Activated CD4-positive, alpha-beta T cell treated with anti-CD3 and anti-CD28 coated beads for 36 hours (primary cell): ENCODE measurements around the gene CLASP1. TPM values are rescaled to one million over a fixed set of nuclear protein-coding genes. Genes with fewer than 3 reads are reported as not detected.
"Not testable (repeated sequence)": the region's sequence is repeated elsewhere in the genome, so short reads cannot be mapped to it uniquely, and the experiment has no call there.

Experiments used
- ATAC-seq: fragments of 200-7000 bp; cut with Tn5 transposase; one replicate; pipeline ENCODE4 v1.10.0; 2021; ENCODE audit warnings: mild to moderate bottlenecking, moderate library complexity
- CTCF ChIA-PET: fragments of 350-600 bp; sonication (Branson Sonifier 250); formaldehyde crosslinking; loops from one replicate; lab custom pipeline; 2021; ENCODE audit warnings: antibody characterized with exemption; lab: Charles Lee
- POLR2A ChIA-PET: fragments of 350-600 bp; sonication (Branson Sonifier 250); formaldehyde crosslinking; loops from one replicate; lab custom pipeline; 2021; ENCODE audit warnings: antibody characterized with exemption, inconsistent platforms; lab: Charles Lee
- DNase-seq: peaks from one replicate; pipeline ENCODE4 v3.0.0-alpha.2; 2020
- H3K27ac Mint-ChIP-seq: one replicate; pipeline ENCODE4 v1.8.0; 2021; ENCODE audit warnings: mixed read lengths
- H3K27me3 Mint-ChIP-seq: one replicate; pipeline ENCODE4 v1.8.0; 2021; ENCODE audit warnings: mixed read lengths
- H3K36me3 Mint-ChIP-seq: one replicate; pipeline ENCODE4 v1.8.0; 2021; ENCODE audit warnings: low read depth, mixed read lengths
- H3K4me1 Mint-ChIP-seq: one replicate; pipeline ENCODE4 v1.8.0; 2021; ENCODE audit warnings: mixed read lengths
- H3K4me3 Mint-ChIP-seq: one replicate; pipeline ENCODE4 v1.8.0; 2021; ENCODE audit warnings: mild to moderate bottlenecking, moderate library complexity, mixed read lengths
- H3K9me3 Mint-ChIP-seq: one replicate; pipeline ENCODE4 v1.8.0; 2021; ENCODE audit warnings: low read depth, mixed read lengths
- intact Hi-C, 2 experiments: fragments of 100-400 bp; cut with DNase I in 1 of 2; cut with micrococcal nuclease in 1 of 2; formaldehyde crosslinking; loops; one replicate each; pipeline versions ENCODE4 v1.14.2 to v1.15.1; 2022 to 2024; cut with DNase I, micrococcal nuclease
- total RNA-seq, 2 experiments: library from RNA; stranded (reverse); gene quantifications; one replicate each; pipeline ENCODE4 v1.2.3, GENCODE V29; 2021

The CLASP1 gene
- total RNA-seq, 2 experiments from 2014 or later, result 56.8 to 75.6 TPM

GRCh38 chr2:121485039-121485438 is 164.2 kb downstream of the CLASP1 start:
- intact Hi-C loops, result no loop called here

GRCh38 chr2:121483846-121484245 is 165.4 kb downstream of the CLASP1 start:
- peaks cover 18% of the 10 kb centered on the region for H3K4me1 Mint-ChIP-seq
- H3K27ac Mint-ChIP-seq, result no peak overlapping the region
- ATAC-seq (no peak), DNase-seq (no peak)
- POLR2A ChIA-PET, result interaction anchor here (0.5 kb wide), 1 partner anchor 27 kb away, joined by 3 read pairs; no protein-coding TSS in a partner anchor
- H3K27me3 Mint-ChIP-seq, result no peaks in the 10 kb centered on the region
- no peaks in the 10 kb centered on the region for H3K9me3 Mint-ChIP-seq
- no peak overlapping the region for H3K4me3 Mint-ChIP-seq
- CTCF ChIA-PET, result interaction anchor here (0.7 kb wide), 1 partner anchor 10 kb away, joined by 3 read pairs; no protein-coding TSS in a partner anchor
- peaks cover 7% of the 10 kb centered on the region for H3K36me3 Mint-ChIP-seq
- intact Hi-C loops, result no loop called here

More at GRCh38 chr2:121485039-121485438, 164.2 kb downstream of the CLASP1 start:
- peaks cover 22% of the 10 kb centered on the region for H3K4me1 Mint-ChIP-seq
- ATAC-seq (no peak), DNase-seq (no peak)
- POLR2A ChIA-PET, result no interaction called here
- H3K27me3 Mint-ChIP-seq, result no peaks in the 10 kb centered on the region
- peak overlapping the region; percentile 14 for H3K27ac Mint-ChIP-seq
- H3K9me3 Mint-ChIP-seq, result no peaks in the 10 kb centered on the region
- CTCF ChIA-PET, result no interaction called here
- peaks cover 5% of the 10 kb centered on the region for H3K36me3 Mint-ChIP-seq
- no peak overlapping the region for H3K4me3 Mint-ChIP-seq

- ATAC-seq, result no peak
- intact Hi-C loops, result no loop called here
Measured at GRCh38 chr2:121483021-121483420, 166.2 kb downstream of the CLASP1 start.

GRCh38 chr2:121480826-121481225 is 168.4 kb downstream of the CLASP1 start:
- ChIA-PET POLR2A (interaction anchor here (0.7 kb wide), 1 partner anchor 256 kb away, joined by 3 read pairs; the partner anchor contains the start of gene NIFK), CTCF (interaction anchor here (1.1 to 1.2 kb wide), 2 partner anchors 16 to 79 kb away, joined by 3 to 4 read pairs; no protein-coding TSS in a partner anchor)
- no peak overlapping the region for H3K27ac Mint-ChIP-seq
- intact Hi-C loops, result no loop called here
- no peak for DNase-seq
- H3K9me3 Mint-ChIP-seq, result no peaks in the 10 kb centered on the region
- no peak overlapping the region for H3K4me3 Mint-ChIP-seq
- H3K36me3 Mint-ChIP-seq, result peaks cover 7% of the 10 kb centered on the region
- ATAC-seq, result no peak
- peaks cover 24% of the 10 kb centered on the region for H3K4me1 Mint-ChIP-seq
- H3K27me3 Mint-ChIP-seq, result no peaks in the 10 kb centered on the region

More at GRCh38 chr2:121483021-121483420, 166.2 kb downstream of the CLASP1 start:
- H3K36me3 Mint-ChIP-seq, result peaks cover 7% of the 10 kb centered on the region
- POLR2A ChIA-PET, result no interaction called here
- H3K4me3 Mint-ChIP-seq, result no peak overlapping the region
- H3K9me3 Mint-ChIP-seq, result no peaks in the 10 kb centered on the region
- CTCF ChIA-PET, result interaction anchor here (1.0 kb wide), 1 partner anchor 321 kb away, joined by 3 read pairs; no protein-coding TSS in a partner anchor
- no peak for DNase-seq
- peak overlapping the region; percentile 1 for H3K27ac Mint-ChIP-seq
- H3K4me1 Mint-ChIP-seq, result peaks cover 13% of the 10 kb centered on the region
- no peaks in the 10 kb centered on the region for H3K27me3 Mint-ChIP-seq

- ChIA-PET CTCF (interaction anchor here (0.6 to 1.2 kb wide), 4 partner anchors 9 to 1167 kb away, joined by 3 to 4 read pairs (median 3); no protein-coding TSS in a partner anchor), POLR2A (no interaction called here)
- Mint-ChIP-seq H3K4me1 (peaks cover 28% of the 10 kb centered on the region), H3K36me3 (peaks cover 7% of the 10 kb centered on the region), H3K9me3 (no peaks in the 10 kb centered on the region), H3K4me3 (no peak overlapping the region), H3K27me3 (no peaks in the 10 kb centered on the region), H3K27ac (peak overlapping the region; percentile 11)
- intact Hi-C loops, result no loop called here
- ATAC-seq (no peak), DNase-seq (no peak)
Measured at GRCh38 chr2:121479882-121480522, 169.3 kb downstream of the CLASP1 start.

GRCh38 chr2:121478996-121479745 is 170.1 kb downstream of the CLASP1 start:
- Mint-ChIP-seq H3K4me3 (no peak overlapping the region), H3K9me3 (no peaks in the 10 kb centered on the region), H3K27ac (no peak overlapping the region), H3K4me1 (peaks cover 25% of the 10 kb centered on the region), H3K27me3 (no peaks in the 10 kb centered on the region), H3K36me3 (peaks cover 4% of the 10 kb centered on the region)
- POLR2A ChIA-PET, result no interaction called here
- DNase-seq, result no peak
- no peak for ATAC-seq
- intact Hi-C loops, result no loop called here
- CTCF ChIA-PET, result interaction anchor here (0.6 to 0.8 kb wide), 2 partner anchors 8 to 1166 kb away, joined by 3 read pairs; no protein-coding TSS in a partner anchor

GRCh38 chr2:121478358-121478995 is 170.8 kb downstream of the CLASP1 start:
- H3K27me3 Mint-ChIP-seq, ATAC-seq, intact Hi-C loops, H3K36me3 Mint-ChIP-seq, DNase-seq, H3K27ac Mint-ChIP-seq, H3K4me3 Mint-ChIP-seq, H3K9me3 Mint-ChIP-seq: not testable (repeated sequence)
- H3K4me1 Mint-ChIP-seq, result peaks cover 26% of the 10 kb centered on the region
- ChIA-PET POLR2A (interaction anchor here (0.6 kb wide), 1 partner anchor 52 kb away, joined by 3 read pairs; the partner anchor contains the start of gene RNU4ATAC), CTCF (interaction anchor here (0.6 kb wide), 1 partner anchor 801 kb away, joined by 4 read pairs; no protein-coding TSS in a partner anchor)

- ChIA-PET CTCF (interaction anchor here (0.8 kb wide), 1 partner anchor 74 kb away, joined by 3 read pairs; no protein-coding TSS in a partner anchor), POLR2A (no interaction called here)
- peaks cover 32% of the 10 kb centered on the region for H3K4me1 Mint-ChIP-seq
- DNase-seq, result no peak
- no peak for ATAC-seq
- peaks cover 6% of the 10 kb centered on the region for H3K36me3 Mint-ChIP-seq
- H3K27me3 Mint-ChIP-seq, result no peaks in the 10 kb centered on the region
- no peak overlapping the region for H3K4me3 Mint-ChIP-seq
- intact Hi-C loops, result no loop called here
- H3K9me3 Mint-ChIP-seq, result no peaks in the 10 kb centered on the region
- no peak overlapping the region for H3K27ac Mint-ChIP-seq
Measured at GRCh38 chr2:121476684-121477083, 172.6 kb downstream of the CLASP1 start.

- intact Hi-C loops, result no loop called here
- Mint-ChIP-seq H3K36me3 (peaks cover 10% of the 10 kb centered on the region), H3K9me3 (no peaks in the 10 kb centered on the region), H3K4me1 (peaks cover 32% of the 10 kb centered on the region), H3K27ac (no peak overlapping the region), H3K4me3 (no peak overlapping the region), H3K27me3 (no peaks in the 10 kb centered on the region)
- CTCF ChIA-PET, result interaction anchor here (0.6 to 1.2 kb wide), 2 partner anchors 16 to 381 kb away, joined by 3 to 4 read pairs; no protein-coding TSS in a partner anchor
- DNase-seq (no peak), ATAC-seq (no peak)
- POLR2A ChIA-PET, result interaction anchor here (0.5 kb wide), 1 partner anchor 56 kb away, joined by 3 read pairs; no protein-coding TSS in a partner anchor
Measured at GRCh38 chr2:121475811-121476571, 173.3 kb downstream of the CLASP1 start.

- POLR2A ChIA-PET, result no interaction called here
- intact Hi-C loops, result no loop called here
- no peaks in the 10 kb centered on the region for H3K27me3 Mint-ChIP-seq
- CTCF ChIA-PET, result no interaction called here
- no peaks in the 10 kb centered on the region for H3K9me3 Mint-ChIP-seq
- H3K4me3 Mint-ChIP-seq, result no peak overlapping the region
- no peak for ATAC-seq
- peaks cover 25% of the 10 kb centered on the region for H3K36me3 Mint-ChIP-seq
- peaks cover 22% of the 10 kb centered on the region for H3K4me1 Mint-ChIP-seq
- H3K27ac Mint-ChIP-seq, result peak overlapping the region; percentile 15
- DNase-seq, result no peak
Measured at GRCh38 chr2:121473512-121473911, 175.8 kb downstream of the CLASP1 start.
